GM19397 (cell line): Measurements from ENCODE around the gene ZNF618.

Source experiments
- ATAC-seq: cut with Tn5 transposase; IDR thresholded peaks from one replicate; pipeline ENCODE4 v1.9.1; 2021; ENCODE audit warnings: mild to moderate bottlenecking, moderate library complexity; ENCODE audit not compliant: unreplicated experiment

The ZNF618 gene

GRCh38 chr9:113998525-113999255 lies 122.6 kb downstream of the ZNF618 start:
- no peak for ATAC-seq

GRCh38 chr9:113999256-114000062 lies 123.3 kb downstream of the ZNF618 start:
- ATAC-seq, result no peak

GRCh38 chr9:114000063-114000454 lies 124.0 kb downstream of the ZNF618 start:
- ATAC-seq, result no peak

- ATAC-seq, result no peak
These were observed 124.7 kb downstream of the ZNF618 start for GRCh38 chr9:114000671-114001409.

- ATAC-seq, result no peak
These were observed 125.2 kb downstream of the ZNF618 start for GRCh38 chr9:114001410-114001685.

- ATAC-seq, result no peak
These were observed 125.7 kb downstream of the ZNF618 start for GRCh38 chr9:114001794-114002261.

- no peak for ATAC-seq
These were observed 126.3 kb downstream of the ZNF618 start for GRCh38 chr9:114002271-114002985.

GRCh38 chr9:114002986-114003350 lies 126.9 kb downstream of the ZNF618 start:
- ATAC-seq, result no peak

GRCh38 chr9:114003351-114003750 lies 127.2 kb downstream of the ZNF618 start:
- no peak for ATAC-seq

- no peak for ATAC-seq
These were observed 127.6 kb downstream of the ZNF618 start for GRCh38 chr9:114003758-114004157.

GRCh38 chr9:114004221-114004716 lies 128.2 kb downstream of the ZNF618 start:
- ATAC-seq, result no peak

- ATAC-seq, result no peak
These were observed 129.5 kb downstream of the ZNF618 start for GRCh38 chr9:114005371-114006154.

- no peak for ATAC-seq
These were observed 130.0 kb downstream of the ZNF618 start for GRCh38 chr9:114006155-114006550.

- no peak for ATAC-seq
These were observed 131.0 kb downstream of the ZNF618 start for GRCh38 chr9:114006931-114007691.

- ATAC-seq, result no peak
These were observed 132.0 kb downstream of the ZNF618 start for GRCh38 chr9:114007991-114008666.

- ATAC-seq, result no peak
These were observed 132.7 kb downstream of the ZNF618 start for GRCh38 chr9:114008667-114009410.

GRCh38 chr9:114011313-114011712 lies 135.2 kb downstream of the ZNF618 start:
- ATAC-seq, result no peak

- no peak for ATAC-seq
These were observed 136.0 kb downstream of the ZNF618 start for GRCh38 chr9:114012126-114012525.
